Hypothalamus (tissue), 51 donors: ENCODE results near the gene PRICKLE2.

ENCODE experiments used
- DNase-seq, 51 donors: peaks; one replicate each; lab custom pipeline; 2025; lab: John Stamatoyannopoulos, UW

PRICKLE2 gene

GRCh38 chr3:64138656-64139375 is 86.5 kb downstream of the PRICKLE2 start:
- no peak for DNase-seq

DNA sequence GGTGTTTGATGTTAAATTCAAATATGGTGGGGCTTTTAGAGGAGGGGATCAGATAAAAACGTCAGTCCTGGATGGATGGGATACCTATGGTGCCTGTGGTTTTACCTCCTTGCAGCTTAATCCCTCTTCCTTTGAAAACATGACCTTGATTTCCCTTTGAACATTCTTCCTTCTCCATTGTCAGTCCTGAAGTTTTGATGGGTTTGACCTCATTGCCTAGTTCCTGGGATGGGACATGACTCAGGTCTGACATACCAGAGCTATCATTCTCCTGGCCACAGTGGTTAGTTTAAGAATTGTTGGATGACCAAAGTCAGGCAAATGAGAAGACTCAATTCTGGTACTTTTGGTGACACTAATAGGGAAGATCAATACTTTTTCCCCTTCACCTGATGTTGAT is 87.2 kb downstream of the PRICKLE2 start:
- DNase-seq: no peak

DNA sequence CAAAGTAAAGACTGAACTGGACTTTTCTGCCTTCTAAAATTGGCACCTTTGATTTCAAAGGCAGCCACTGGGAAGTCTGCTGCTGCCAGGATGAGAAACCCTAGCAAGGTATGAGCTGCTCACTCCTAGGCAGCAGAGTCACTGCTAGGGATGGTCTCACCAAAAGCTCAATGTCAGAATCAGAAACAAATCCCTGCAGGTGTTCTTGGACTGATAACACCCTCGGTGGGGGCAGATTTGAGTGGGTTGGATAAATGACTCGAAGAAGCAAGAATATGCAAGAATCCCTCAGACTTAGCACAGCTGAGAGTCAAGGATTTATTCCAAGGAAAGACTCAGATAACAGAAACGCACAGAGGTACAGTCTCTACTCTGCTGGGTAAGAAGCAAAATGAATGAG is 90.4 kb downstream of the PRICKLE2 start:
- no peak for DNase-seq

DNA sequence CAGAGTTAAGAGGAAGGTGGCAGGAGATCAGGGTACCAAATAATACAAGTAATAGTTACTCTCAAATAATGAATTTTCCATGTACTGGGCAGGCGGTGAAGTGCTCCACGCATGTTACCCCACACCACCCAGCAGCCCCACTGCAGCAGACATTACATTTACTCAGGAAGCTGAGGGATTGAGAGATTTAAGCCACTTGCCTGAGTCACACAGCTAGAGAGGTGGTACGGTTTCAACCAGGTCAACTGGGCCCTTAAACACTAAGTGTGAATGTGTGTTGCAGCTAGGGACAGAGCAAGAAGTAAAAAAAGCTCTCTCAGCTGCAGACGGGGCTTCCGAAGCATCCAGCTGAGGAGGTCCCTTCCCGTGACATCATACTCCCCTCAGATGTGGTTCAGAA is 91.3 kb downstream of the PRICKLE2 start:
- no peak for DNase-seq

- DNase-seq: no peak
These were observed 92.0 kb downstream of the PRICKLE2 start for GRCh38 chr3:64133272-64133671.

GRCh38 chr3:64131725-64132469 is 93.4 kb downstream of the PRICKLE2 start:
- DNase-seq: no peak

DNA sequence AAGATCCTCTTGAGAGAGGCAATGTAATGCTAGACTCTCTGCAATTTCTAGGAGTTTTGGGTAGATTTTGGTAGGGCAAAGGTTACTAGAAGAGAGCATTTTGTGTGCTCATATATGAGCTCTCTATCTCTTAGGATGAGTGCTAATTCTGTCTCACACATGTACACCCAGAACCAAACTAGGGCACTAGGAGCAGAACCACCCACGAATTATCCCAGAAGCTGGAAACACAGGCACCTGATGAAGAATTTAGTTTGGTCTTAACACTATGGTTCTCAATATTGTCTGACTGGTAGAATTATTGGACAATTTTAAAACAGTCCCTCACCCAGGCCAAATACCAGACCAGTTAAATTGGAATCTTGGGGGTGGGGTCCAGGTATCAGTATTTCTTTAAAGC is 94.8 kb downstream of the PRICKLE2 start:
- DNase-seq: no peak

DNA sequence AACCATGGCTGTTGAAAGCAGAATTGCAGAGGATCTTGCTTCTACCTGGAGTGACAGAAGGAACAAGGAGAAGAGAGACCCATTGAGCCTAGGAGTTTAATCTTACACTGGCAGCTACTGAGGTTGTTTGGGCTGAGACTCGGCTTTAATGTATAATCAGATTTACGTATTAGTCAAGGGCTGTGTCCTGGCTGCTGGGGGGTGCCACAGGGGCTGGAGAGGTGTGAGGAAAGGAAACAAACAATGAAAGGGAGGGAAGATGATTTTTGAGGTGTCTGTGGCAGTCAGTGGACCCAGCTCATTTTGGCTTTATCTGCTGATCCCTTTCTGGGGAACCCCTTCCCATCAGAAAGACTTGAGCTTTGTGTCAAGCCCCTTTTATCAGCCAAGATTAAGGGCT is 95.7 kb downstream of the PRICKLE2 start:
- DNase-seq: no peak

GRCh38 chr3:64129106-64129505 is 96.2 kb downstream of the PRICKLE2 start:
- no peak for DNase-seq

GRCh38 chr3:64125561-64125960 is 99.7 kb downstream of the PRICKLE2 start:
- no peak for DNase-seq

DNA sequence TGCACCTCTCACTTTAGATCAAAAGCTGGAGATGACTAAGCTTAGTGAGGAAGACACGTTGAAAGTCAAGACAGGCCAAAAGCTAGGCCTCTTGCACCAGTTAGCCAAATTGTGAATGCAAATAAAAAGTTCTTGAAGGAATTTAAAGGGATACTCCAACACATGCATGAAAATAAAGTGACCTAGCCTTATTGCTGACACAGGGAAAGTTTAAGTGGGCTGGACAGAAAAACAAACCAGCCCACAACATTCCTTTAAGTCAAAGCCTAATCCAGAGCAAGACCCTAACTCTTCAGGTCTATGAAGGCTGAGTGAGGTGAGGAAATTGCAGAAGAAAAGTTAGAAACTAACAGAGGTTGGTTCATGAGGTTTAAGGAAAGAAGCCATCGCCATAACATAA is 101.3 kb downstream of the PRICKLE2 start:
- DNase-seq: no peak

GRCh38 chr3:64122476-64122875 is 102.8 kb downstream of the PRICKLE2 start:
- DNase-seq: no peak

- no peak for DNase-seq
These were observed 103.4 kb downstream of the PRICKLE2 start for GRCh38 chr3:64121750-64122311.

DNA sequence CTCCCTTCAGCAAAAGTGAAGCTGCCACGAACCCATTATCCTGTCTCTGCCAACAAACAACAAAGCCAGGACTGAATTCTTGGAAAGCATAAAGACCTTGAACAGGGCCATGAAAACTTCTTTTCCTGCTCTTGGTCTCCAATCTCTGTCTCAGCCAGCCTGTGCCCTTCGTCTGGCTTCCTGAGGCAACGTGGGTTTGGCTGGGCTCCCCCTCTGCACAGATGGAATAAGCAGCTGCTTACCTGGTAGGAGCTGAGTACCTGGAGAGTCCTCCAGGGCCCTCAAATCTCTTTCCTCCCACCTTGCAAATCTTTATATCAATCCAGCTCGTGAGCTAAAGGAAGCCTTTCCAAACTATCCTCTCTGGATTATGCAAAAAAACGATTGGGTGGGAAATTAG is 104.4 kb downstream of the PRICKLE2 start:
- DNase-seq: no peak

DNA sequence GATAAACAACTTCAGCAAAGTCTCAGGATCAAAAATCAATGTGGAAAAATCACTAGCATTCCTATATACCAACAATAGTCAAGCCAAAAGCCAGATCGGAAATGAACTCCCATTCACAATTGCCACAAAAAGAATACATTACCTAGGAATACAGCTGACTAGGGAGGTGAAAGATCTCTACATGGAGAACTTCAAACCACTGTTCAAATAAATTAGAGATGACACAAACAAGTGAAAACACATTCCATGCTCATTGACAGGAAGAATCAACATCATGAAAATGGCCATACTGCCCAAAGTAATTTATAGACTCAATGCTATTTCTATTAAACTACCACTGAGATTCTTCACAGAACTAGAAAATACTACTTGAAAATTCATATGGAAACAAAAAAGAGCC is 107.8 kb downstream of the PRICKLE2 start:
- DNase-seq: no peak

GRCh38 chr3:64114651-64115050 is 110.6 kb downstream of the PRICKLE2 start:
- DNase-seq: no peak

- no peak for DNase-seq
These were observed 113.4 kb downstream of the PRICKLE2 start for GRCh38 chr3:64111872-64112271.

GRCh38 chr3:64111083-64111482 is 114.2 kb downstream of the PRICKLE2 start:
- DNase-seq: no peak

- DNase-seq: no peak
These were observed 115.2 kb downstream of the PRICKLE2 start for GRCh38 chr3:64110071-64110470.

- peak in 29 of 51 donors; percentile 1 to 75 (median 19) for DNase-seq
These were observed 115.8 kb downstream of the PRICKLE2 start for GRCh38 chr3:64109438-64109837.

DNA sequence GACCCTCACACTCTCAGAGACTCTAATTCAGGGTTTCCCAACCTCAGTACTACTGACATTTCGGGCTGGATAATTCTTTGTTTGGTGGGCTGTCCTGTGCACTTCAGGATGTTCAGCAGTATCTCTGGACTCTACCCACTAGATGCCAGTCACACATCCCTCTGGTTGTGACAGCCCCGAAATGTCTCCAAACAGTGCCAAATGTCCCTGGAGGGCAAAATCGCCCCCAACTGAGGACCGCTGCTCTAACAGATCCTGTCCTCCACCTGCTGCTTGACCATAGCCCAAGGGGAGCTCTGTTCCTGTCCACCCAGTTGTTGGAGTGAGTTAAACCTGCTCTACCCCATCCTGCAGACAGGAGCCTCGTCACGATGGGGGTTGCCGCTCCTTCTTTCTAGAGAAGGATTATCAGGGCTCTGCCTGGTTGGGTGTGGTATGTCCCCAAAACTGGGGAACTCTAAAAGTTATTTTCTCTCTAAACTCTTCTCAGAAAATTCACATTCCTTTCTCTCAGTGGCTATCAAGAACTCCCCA is 116.4 kb downstream of the PRICKLE2 start:
- DNase-seq: no peak

- no peak for DNase-seq
These were observed 117.0 kb downstream of the PRICKLE2 start for GRCh38 chr3:64108231-64108630.
